Stimulated activated CD8-positive, alpha-beta memory T cell treated with anti-CD3 and anti-CD28 coated beads, Interleukin-7, amount 100 ng/mL, for 48 hours (primary cell): ENCODE results near the gene HOXB6.

Experiments
- DNase-seq, 2 donors: peaks; one replicate each; pipeline ENCODE4 v3.0.0-alpha.2; 2020; ENCODE audit warnings: low read depth in 1 of 2; ENCODE audit errors: extremely low read depth in 1 of 2

The HOXB6 gene

GRCh38 chr17:48569674-48570324 is 35.0 kb downstream of the HOXB6 start:
- DNase-seq, result no peak

GRCh38 chr17:48569240-48569582 is 35.6 kb downstream of the HOXB6 start:
- DNase-seq, result no peak

GRCh38 chr17:48568499-48569239 is 36.1 kb downstream of the HOXB6 start:
- no peak for DNase-seq

- DNase-seq, result no peak
Measured at GRCh38 chr17:48567646-48568354, 37.0 kb downstream of the HOXB6 start.

GRCh38 chr17:48567209-48567608 is 37.6 kb downstream of the HOXB6 start:
- DNase-seq, result no peak

- DNase-seq, result no peak
Measured at GRCh38 chr17:48566717-48567116, 38.1 kb downstream of the HOXB6 start.

- no peak for DNase-seq
Measured at GRCh38 chr17:48565925-48566710, 38.7 kb downstream of the HOXB6 start.

GRCh38 chr17:48565022-48565554 is 39.7 kb downstream of the HOXB6 start:
- DNase-seq, result no peak

GRCh38 chr17:48564188-48565021 is 40.4 kb downstream of the HOXB6 start:
- DNase-seq, result no peak

- DNase-seq, result no peak
Measured at GRCh38 chr17:48563867-48564187, 41.0 kb downstream of the HOXB6 start.

- DNase-seq, result no peak
Measured at GRCh38 chr17:48563385-48563838, 41.4 kb downstream of the HOXB6 start.

- DNase-seq, result no peak
Measured at GRCh38 chr17:48562934-48563333, 41.9 kb downstream of the HOXB6 start.

- DNase-seq, result no peak
Measured at GRCh38 chr17:48561884-48562810, 42.6 kb downstream of the HOXB6 start.

GRCh38 chr17:48559840-48560817 is 44.7 kb downstream of the HOXB6 start:
- no peak for DNase-seq

- no peak for DNase-seq
Measured at GRCh38 chr17:48559122-48559839, 45.5 kb downstream of the HOXB6 start.

- no peak for DNase-seq
Measured at GRCh38 chr17:48558831-48559121, 46.0 kb downstream of the HOXB6 start.

GRCh38 chr17:48558057-48558830 is 46.5 kb downstream of the HOXB6 start:
- DNase-seq, result no peak
